H9 (cell line): ENCODE data around the gene SNED1. TPM values are rescaled to one million over a fixed set of nuclear protein-coding genes. Genes with fewer than 3 reads are reported as not detected.

Experiments used
- DNase-seq: peaks from one replicate; pipeline ENCODE4 v3.0.0-alpha.2; 2017
- H2AFZ ChIP-seq: one replicate; pipeline ENCODE4 v1.6.1; 2013; ENCODE audit warnings: mild to moderate bottlenecking, low read length, control low read depth, moderate library complexity
- H2AK5ac ChIP-seq: 2 replicates; pipeline ENCODE4 v1.6.1; 2013; ENCODE audit warnings: low read length, control low read depth, mixed read lengths; ENCODE audit not compliant: insufficient read length
- H2BK120ac ChIP-seq: one replicate; pipeline ENCODE4 v1.6.1; 2013; ENCODE audit warnings: low read depth, mild to moderate bottlenecking, low read length, control low read depth, inconsistent platforms; ENCODE audit not compliant: poor library complexity, severe bottlenecking
- H2BK12ac ChIP-seq: 2 replicates; pipeline ENCODE4 v1.6.1; 2013; ENCODE audit warnings: low read length, control low read depth, mixed read lengths, low read depth; ENCODE audit not compliant: insufficient read length
- H2BK15ac ChIP-seq: 2 replicates; pipeline ENCODE4 v1.6.1; 2013; ENCODE audit warnings: low read depth, low read length, control low read depth
- H2BK20ac ChIP-seq: one replicate; pipeline ENCODE4 v1.6.1; 2013; ENCODE audit warnings: low read depth, mild to moderate bottlenecking, low read length, control low read depth, inconsistent platforms; ENCODE audit not compliant: poor library complexity, severe bottlenecking
- H2BK5ac ChIP-seq: 2 replicates; pipeline ENCODE4 v1.6.1; 2013; ENCODE audit warnings: low read length, control low read depth, mixed read lengths; ENCODE audit not compliant: insufficient read length
- H3K14ac ChIP-seq: 2 replicates; pipeline ENCODE4 v1.6.1; 2013; ENCODE audit warnings: low read length, control low read depth; ENCODE audit not compliant: insufficient read depth
- H3K18ac ChIP-seq: 2 replicates; pipeline ENCODE4 v1.6.1; 2013; ENCODE audit warnings: low read depth, mild to moderate bottlenecking, mixed read lengths, low read length, control low read depth; ENCODE audit not compliant: insufficient read length
- H3K23ac ChIP-seq: 2 replicates; pipeline ENCODE4 v1.6.1; 2013; ENCODE audit warnings: low read length, control low read depth, mixed read lengths, low read depth; ENCODE audit not compliant: insufficient read length
- H3K23me2 ChIP-seq: 2 replicates; pipeline ENCODE4 v1.6.1; 2013; ENCODE audit warnings: low read depth, mild to moderate bottlenecking, mixed read lengths, low read length, control low read depth; ENCODE audit not compliant: insufficient read length, poor library complexity, severe bottlenecking
- H3K27ac ChIP-seq: 2 replicates; pipeline ENCODE4 v1.5.1; 2013; ENCODE audit warnings: low read length, control low read depth, mixed read lengths, low read depth; ENCODE audit not compliant: insufficient read length
- H3K27me3 ChIP-seq: 2 replicates; pipeline ENCODE4 v1.6.1; 2013; ENCODE audit warnings: low read length, control low read depth, inconsistent platforms; ENCODE audit not compliant: insufficient read depth
- H3K4ac ChIP-seq: 2 replicates; pipeline ENCODE4 v1.6.1; 2013; ENCODE audit warnings: low read depth, mild to moderate bottlenecking, control low read depth, inconsistent platforms, low read length, moderate library complexity
- H3K4me1 ChIP-seq: 2 replicates; pipeline ENCODE4 v1.6.1; 2013; ENCODE audit warnings: low read length, control low read depth, inconsistent platforms; ENCODE audit not compliant: insufficient read depth
- H3K4me2 ChIP-seq: 2 replicates; pipeline ENCODE4 v1.6.1; 2013; ENCODE audit warnings: low read length, control low read depth, mixed read lengths; ENCODE audit not compliant: insufficient read length, insufficient read depth
- H3K56ac ChIP-seq: 2 replicates; pipeline ENCODE4 v1.6.1; 2013; ENCODE audit warnings: low read depth, mild to moderate bottlenecking, mixed read lengths, low read length, control low read depth; ENCODE audit not compliant: insufficient read length
- H3K79me1 ChIP-seq: 2 replicates; pipeline ENCODE4 v1.6.1; 2013; ENCODE audit warnings: low read depth, mild to moderate bottlenecking, moderate library complexity, low read length, control low read depth, inconsistent platforms; ENCODE audit not compliant: insufficient read depth, poor library complexity, severe bottlenecking
- H3K79me2 ChIP-seq: 2 replicates; pipeline ENCODE4 v1.6.1; 2013; ENCODE audit warnings: low read length, control low read depth, inconsistent platforms; ENCODE audit not compliant: insufficient read depth
- H3K9ac ChIP-seq: 2 replicates; pipeline ENCODE4 v1.6.1; 2013; ENCODE audit warnings: low read length, control low read depth, mixed read lengths; ENCODE audit not compliant: insufficient read length; ENCODE audit errors: extremely low read depth
- H3K9me3 ChIP-seq: one replicate; pipeline ENCODE4 v1.6.1; 2013; ENCODE audit warnings: low read depth, low read length, inconsistent platforms; ENCODE audit not compliant: control insufficient read depth
- H3T11ph ChIP-seq: one replicate; pipeline ENCODE4 v1.6.1; 2013; ENCODE audit warnings: mild to moderate bottlenecking, low read length, control low read depth, inconsistent platforms
- H4K20me1 ChIP-seq: one replicate; pipeline ENCODE4 v1.6.1; 2013; ENCODE audit not compliant: control insufficient read depth, insufficient read length, insufficient read depth
- H4K5ac ChIP-seq: 2 replicates; pipeline ENCODE4 v1.6.1; 2013; ENCODE audit warnings: low read depth, mild to moderate bottlenecking, mixed read lengths, low read length, control low read depth; ENCODE audit not compliant: insufficient read length
- H4K8ac ChIP-seq: replicated peaks from 2 replicates; pipeline ENCODE4 v1.6.1; 2013; ENCODE audit warnings: low read length, control low read depth, mixed read lengths, low read depth; ENCODE audit not compliant: insufficient read length
- H4K91ac ChIP-seq: 2 replicates; pipeline ENCODE4 v1.6.1; 2013; ENCODE audit warnings: low read depth, mild to moderate bottlenecking, moderate library complexity, mixed read lengths, low read length, control low read depth; ENCODE audit not compliant: insufficient read length
- H3K27ac Mint-ChIP-seq, 3 experiments: 2 replicates in 2 of 3; 3 replicates in 1 of 3; pipeline ENCODE4 v1.8.0; 2020 to 2021; ENCODE audit warnings: mixed read lengths in 3 of 3, mild to moderate bottlenecking in 1 of 3, moderate library complexity in 1 of 3
- H3K27me3 Mint-ChIP-seq: 2 replicates; pipeline ENCODE4 v1.8.0; 2021; ENCODE audit warnings: low read depth, mild to moderate bottlenecking, moderate library complexity, mixed read lengths
- H3K36me3 Mint-ChIP-seq, 3 experiments: 2 replicates in 2 of 3; 3 replicates in 1 of 3; pipeline ENCODE4 v1.8.0; 2020 to 2021; ENCODE audit warnings: low read depth in 3 of 3, mixed read lengths in 3 of 3; ENCODE audit not compliant: insufficient read depth in 1 of 3
- H3K4me1 Mint-ChIP-seq, 2 experiments: 2 replicates each; pipeline ENCODE4 v1.8.0; 2020; ENCODE audit warnings: mixed read lengths in 2 of 2
- H3K4me3 Mint-ChIP-seq, 2 experiments: 2 replicates in 1 of 2; 3 replicates in 1 of 2; pipeline ENCODE4 v1.8.0; 2020 to 2021; ENCODE audit warnings: mild to moderate bottlenecking in 2 of 2, mixed read lengths in 2 of 2, moderate library complexity in 1 of 2
- H3K9me3 Mint-ChIP-seq, 2 experiments: 2 replicates in 1 of 2; 3 replicates in 1 of 2; pipeline ENCODE4 v1.8.0; 2020; ENCODE audit warnings: mild to moderate bottlenecking in 2 of 2, mixed read lengths in 2 of 2, moderate library complexity in 1 of 2
- CTCF ChIP-seq: fragments of 200-600 bp; sonication (generic); conservative IDR thresholded peaks from 3 replicates; pipeline ENCODE4 v1.8.0; 2021; ENCODE audit warnings: antibody characterized with exemption, mild to moderate bottlenecking
- WGBS: extraction: QIAGEN DNeasy Blood & Tissue Kit; methylation state at CpG from one replicate; pipeline ENCODE4 v1.1.7; 2013; ENCODE audit warnings: missing lambda C conversion rate, low lambda C conversion rate, mixed read lengths; ENCODE audit not compliant: insufficient read length; ENCODE audit errors: extremely low coverage; 5-methylcytosine and 5-hydroxymethylcytosine counted together
- total RNA-seq: library from RNA; stranded (reverse); gene quantifications from 2 replicates; pipeline ENCODE4 v1.2.1, GENCODE V29; 2021

The SNED1 gene
- total RNA-seq, 1 experiment from 2014 or later, result 2.5 TPM

GRCh38 chr2:240988571-240989271, 9.7 kb upstream of the SNED1 start:
- H4K20me1 ChIP-seq, result no peaks in the 10 kb centered on the region
- no peak overlapping the region for H4K5ac ChIP-seq
- H3K9me3 ChIP-seq, result no peaks in the 10 kb centered on the region
- no peaks in the 10 kb centered on the region for H3K79me2 ChIP-seq
- H3K56ac ChIP-seq, result no peak overlapping the region
- H3K27me3 ChIP-seq, result no peaks in the 10 kb centered on the region
- H3K4me1 Mint-ChIP-seq, result peaks cover 2 to 4% of the 10 kb centered on the region in 2 experiments; a peak in 1 of 4 replicates
- no peak overlapping the region for H3K23ac ChIP-seq
- H2BK15ac ChIP-seq, result no peak overlapping the region
- no peak overlapping the region for H3K4me2 ChIP-seq
- no peak overlapping the region for H2BK12ac ChIP-seq
- H2AFZ ChIP-seq, result no peak overlapping the region
- no peaks in the 10 kb centered on the region for H3K79me1 ChIP-seq
- H3K27ac Mint-ChIP-seq, result no peak overlapping the region; a peak in 2 of 7 replicates
- no peaks in the 10 kb centered on the region; a peak in 1 of 5 replicates for H3K9me3 Mint-ChIP-seq
- H3T11ph ChIP-seq, result no peak overlapping the region
- no peaks in the 10 kb centered on the region for H3K4me1 ChIP-seq
- no peak overlapping the region for H3K18ac ChIP-seq
- no peaks in the 10 kb centered on the region for H3K36me3 Mint-ChIP-seq
- H3K27ac ChIP-seq, result no peak overlapping the region
- no peak overlapping the region for H3K4ac ChIP-seq
- H2AK5ac ChIP-seq, result no peak overlapping the region
- H4K91ac ChIP-seq, result no peak overlapping the region
- no peak overlapping the region for H2BK120ac ChIP-seq
- peaks cover 3% of the 10 kb centered on the region; the same call in 1 of the 2 replicates for H3K27me3 Mint-ChIP-seq
- WGBS, result no CpG with 5 or more reads among the region's 6 CpGs
- no peak overlapping the region for H2BK5ac ChIP-seq
- no peak for TF ChIP-seq CTCF
- H3K9ac ChIP-seq, result no peak overlapping the region
- no peak overlapping the region for H3K14ac ChIP-seq
- no peak for DNase-seq
- no peak overlapping the region for H4K8ac ChIP-seq
- H3K4me3 Mint-ChIP-seq, result no peak overlapping the region
- no peak overlapping the region for H2BK20ac ChIP-seq
- H3K23me2 ChIP-seq, result no peaks in the 10 kb centered on the region
